ENCODE measurements around the gene TMEM72. TPM values are rescaled to one million over a fixed set of nuclear protein-coding genes. Genes with fewer than 3 reads are reported as not detected.
A peak's percentile ranks its signal among the peaks of the same experiment; 100 is the strongest.

Gene TMEM72
- total RNA-seq, 1 experiment from 2014 or later, result not detected

GRCh38 chr10:44920252-44920651 is 9.1 kb downstream of the TMEM72 start:
- no peak for DNase-seq (ENCODE audit: low read depth)

- DNase-seq (ENCODE audit: low read depth), result no peak
These were observed 9.9 kb downstream of the TMEM72 start for GRCh38 chr10:44921061-44921460.

- DNase-seq (ENCODE audit: low read depth), result no peak
These were observed 10.4 kb downstream of the TMEM72 start for GRCh38 chr10:44921506-44921905.

- DNase-seq (ENCODE audit: low read depth), result no peak
These were observed 10.9 kb downstream of the TMEM72 start for GRCh38 chr10:44922021-44922420.

- DNase-seq (ENCODE audit: low read depth), result no peak
These were observed 11.8 kb downstream of the TMEM72 start for GRCh38 chr10:44922796-44923545.

GRCh38 chr10:44923611-44924010 is 12.5 kb downstream of the TMEM72 start:
- no peak for DNase-seq (ENCODE audit: low read depth)

GRCh38 chr10:44924261-44925040 is 13.3 kb downstream of the TMEM72 start:
- DNase-seq (ENCODE audit: low read depth), result no peak

GRCh38 chr10:44925224-44925623 is 14.1 kb downstream of the TMEM72 start:
- DNase-seq (ENCODE audit: low read depth), result peak; percentile 11

- DNase-seq (ENCODE audit: low read depth), result no peak
These were observed 14.9 kb downstream of the TMEM72 start for GRCh38 chr10:44925811-44926750.

GRCh38 chr10:44926751-44927351 is 15.7 kb downstream of the TMEM72 start:
- DNase-seq (ENCODE audit: low read depth), result no peak

GRCh38 chr10:44927352-44927751 is 16.2 kb downstream of the TMEM72 start:
- DNase-seq (ENCODE audit: low read depth), result no peak

- DNase-seq (ENCODE audit: low read depth), result no peak
These were observed 17.3 kb downstream of the TMEM72 start for GRCh38 chr10:44928462-44928861.

- no peak for DNase-seq (ENCODE audit: low read depth)
These were observed 18.5 kb downstream of the TMEM72 start for GRCh38 chr10:44929356-44930255.

GRCh38 chr10:44930904-44931620 is 19.9 kb downstream of the TMEM72 start:
- no peak for DNase-seq (ENCODE audit: low read depth)

GRCh38 chr10:44931621-44932516 is 20.7 kb downstream of the TMEM72 start:
- DNase-seq (ENCODE audit: low read depth), result no peak

GRCh38 chr10:44932517-44933450 is 21.6 kb downstream of the TMEM72 start:
- DNase-seq (ENCODE audit: low read depth), result peak; percentile 73

- DNase-seq (ENCODE audit: low read depth), result no peak
These were observed 22.5 kb downstream of the TMEM72 start for GRCh38 chr10:44933451-44934321.

All from RPMI7951 (cell line).